ENCODE data around the gene SRI. TPM values are rescaled to one million over a fixed set of nuclear protein-coding genes. Genes with fewer than 3 reads are reported as not detected.
"Not testable (repeated sequence)": the region's sequence is repeated elsewhere in the genome, so short reads cannot be mapped to it uniquely, and the experiment has no call there.

Gene SRI, protein sequence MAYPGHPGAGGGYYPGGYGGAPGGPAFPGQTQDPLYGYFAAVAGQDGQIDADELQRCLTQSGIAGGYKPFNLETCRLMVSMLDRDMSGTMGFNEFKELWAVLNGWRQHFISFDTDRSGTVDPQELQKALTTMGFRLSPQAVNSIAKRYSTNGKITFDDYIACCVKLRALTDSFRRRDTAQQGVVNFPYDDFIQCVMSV
- 84.4 and 102 TPM in 2 replicates for total RNA-seq (2014; rRNA removed; shearing (Covaris generic); ENCODE audit: low replicate concordance)

DNA sequence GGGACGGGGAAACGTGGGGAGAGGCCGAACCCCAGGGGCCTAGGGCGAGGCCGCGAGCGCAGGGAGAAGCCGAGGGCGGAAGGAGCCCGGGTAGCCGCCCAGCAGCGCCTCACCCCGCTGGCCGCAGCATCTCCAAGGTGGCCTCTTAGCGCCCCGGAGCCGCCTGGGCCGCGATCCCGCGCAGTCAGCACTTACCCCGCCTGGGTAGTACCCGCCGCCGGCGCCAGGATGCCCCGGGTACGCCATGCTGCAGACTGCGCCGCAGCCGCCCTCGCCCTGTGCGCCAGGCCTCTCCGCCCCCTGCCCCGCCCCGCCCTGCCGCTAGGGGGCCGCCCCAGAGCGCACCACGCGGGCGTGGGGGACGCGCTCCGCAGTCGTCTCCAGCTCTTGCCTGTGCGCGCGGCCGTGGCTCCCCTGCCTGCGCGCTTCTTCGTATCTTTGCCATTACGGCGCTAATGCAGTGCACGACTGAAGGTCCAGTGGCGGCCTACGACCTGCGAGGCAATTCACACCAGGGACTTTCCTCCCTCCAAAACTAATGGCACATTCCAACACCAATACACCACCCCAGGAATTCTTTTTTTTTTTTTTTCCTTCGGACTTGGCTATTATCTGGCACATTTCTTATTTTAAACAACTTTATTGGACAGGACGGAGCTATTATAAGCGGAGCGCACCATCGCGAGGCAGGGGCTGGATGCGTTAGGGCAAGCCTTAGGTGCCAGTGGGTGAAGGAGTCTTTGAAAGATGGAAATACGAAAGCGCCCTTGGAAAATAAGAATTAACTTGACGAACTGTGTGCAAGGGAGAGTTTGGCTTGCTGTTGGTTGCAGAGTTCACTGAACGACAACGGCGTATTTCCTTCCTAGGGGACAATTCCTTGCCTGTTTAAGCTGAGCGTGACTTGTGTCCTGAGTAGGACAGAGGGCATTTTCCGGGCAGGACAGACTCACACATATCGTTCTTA lies at the start of gene SRI:
Gene SRI (minus strand): TSS at position 258 of the 967 bp plus-strand sequence. CDS start 12 bp downstream, at position 246.
- Histone ChIP-seq H3K4me3 (peak within 1 kb of the TSS; percentile 79), H3K27me3 (no peaks in the 10 kb centered on the region), H3K9me3 (no peaks in the 10 kb centered on the region), H3K36me3 (peaks cover 22% of the 10 kb centered on the region)
- DNase-seq: peak; percentile 84

DNA sequence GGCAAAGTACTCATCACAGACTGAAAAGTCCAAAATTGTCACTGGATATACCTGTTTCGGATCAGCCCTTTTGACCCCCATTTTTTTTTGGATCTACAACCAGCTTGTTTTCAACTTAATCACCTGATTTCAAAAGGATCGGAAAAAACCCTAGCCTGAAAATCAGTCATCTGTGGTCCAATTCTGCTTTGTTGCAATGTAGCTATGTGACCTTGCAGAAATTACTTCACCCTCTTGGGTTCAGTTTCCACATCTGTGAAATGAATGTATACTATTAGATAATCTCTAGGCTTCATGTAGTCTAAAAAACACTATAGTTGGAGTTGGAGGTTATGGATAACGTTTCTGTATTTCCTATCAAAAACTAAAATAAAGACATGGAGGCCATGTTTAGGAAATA lies 49.7 kb upstream of the SRI start:
- no peak for DNase-seq
- H3K36me3 ChIP-seq: no peaks in the 10 kb centered on the region
- H3K27me3 ChIP-seq: no peaks in the 10 kb centered on the region
- H3K9me3 ChIP-seq: no peaks in the 10 kb centered on the region
- H3K4me3 ChIP-seq: no peak overlapping the region

DNA sequence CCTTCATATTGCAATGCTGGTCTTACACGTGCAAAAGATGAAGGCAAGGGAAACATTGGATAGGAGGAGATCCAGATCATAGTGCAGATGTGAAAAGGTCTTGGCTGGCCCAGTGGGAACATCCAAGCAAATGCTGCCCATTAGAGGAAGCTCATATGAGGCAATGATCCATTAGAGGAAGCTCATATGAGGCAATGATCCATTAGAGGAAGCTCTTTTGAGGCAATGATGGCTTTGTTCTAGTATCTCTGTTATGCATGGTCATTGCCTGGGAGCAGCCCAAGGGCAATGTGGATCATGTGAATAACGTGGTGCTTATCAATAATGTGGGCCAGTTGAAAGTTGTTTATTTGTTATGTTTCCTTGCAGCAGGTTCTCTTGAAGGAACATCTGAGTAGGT lies 49.0 kb upstream of the SRI start:
- H3K36me3 ChIP-seq: no peaks in the 10 kb centered on the region
- no peak for DNase-seq
- H3K4me3 ChIP-seq: no peak overlapping the region
- no peaks in the 10 kb centered on the region for H3K27me3 ChIP-seq
- H3K9me3 ChIP-seq: no peaks in the 10 kb centered on the region

DNA sequence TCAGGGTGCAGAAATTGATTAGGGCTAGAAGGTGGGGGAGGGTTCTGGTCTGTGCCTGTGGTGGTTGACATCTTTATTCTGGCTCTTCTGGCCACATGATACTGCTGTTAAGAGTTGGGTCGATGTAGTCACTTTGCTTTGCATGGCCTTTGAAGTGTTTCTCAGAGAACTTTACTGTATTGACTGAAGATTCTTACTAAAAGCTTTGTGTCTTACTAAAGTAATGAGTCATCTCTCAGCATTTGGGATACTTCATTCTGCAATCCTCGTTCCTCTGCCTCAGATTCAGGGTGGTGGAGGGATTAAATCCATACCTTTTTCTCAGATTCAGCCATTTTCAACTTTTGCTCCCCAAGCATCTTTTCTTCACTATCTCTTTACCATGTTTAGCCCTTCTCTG lies 48.2 kb upstream of the SRI start:
- no peak for DNase-seq
- H3K9me3 ChIP-seq: no peaks in the 10 kb centered on the region
- H3K4me3 ChIP-seq: no peak overlapping the region
- H3K36me3 ChIP-seq: no peaks in the 10 kb centered on the region
- H3K27me3 ChIP-seq: no peaks in the 10 kb centered on the region

DNA sequence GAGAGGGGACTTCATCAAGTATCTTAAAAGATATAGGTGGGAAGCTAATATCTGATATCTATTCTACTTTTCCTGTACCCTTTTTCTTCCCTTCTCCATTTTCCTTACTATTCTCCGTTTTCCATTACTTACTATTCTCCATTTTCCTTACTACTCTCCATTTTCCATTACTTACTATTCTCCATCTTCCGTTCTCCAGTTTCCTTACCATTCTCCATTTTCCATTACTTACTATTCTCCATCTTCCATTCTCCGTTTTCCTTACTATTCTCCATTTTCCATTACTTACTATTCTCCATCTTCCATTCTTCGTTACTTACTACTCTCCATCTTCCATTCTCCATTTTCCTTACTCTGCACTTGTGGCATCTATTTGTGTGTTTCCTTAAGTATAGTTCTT lies 47.6 kb upstream of the SRI start:
- Histone ChIP-seq H3K36me3 (no peaks in the 10 kb centered on the region), H3K4me3 (no peak overlapping the region), H3K9me3 (no peaks in the 10 kb centered on the region), H3K27me3 (no peaks in the 10 kb centered on the region)
- no peak for DNase-seq

DNA sequence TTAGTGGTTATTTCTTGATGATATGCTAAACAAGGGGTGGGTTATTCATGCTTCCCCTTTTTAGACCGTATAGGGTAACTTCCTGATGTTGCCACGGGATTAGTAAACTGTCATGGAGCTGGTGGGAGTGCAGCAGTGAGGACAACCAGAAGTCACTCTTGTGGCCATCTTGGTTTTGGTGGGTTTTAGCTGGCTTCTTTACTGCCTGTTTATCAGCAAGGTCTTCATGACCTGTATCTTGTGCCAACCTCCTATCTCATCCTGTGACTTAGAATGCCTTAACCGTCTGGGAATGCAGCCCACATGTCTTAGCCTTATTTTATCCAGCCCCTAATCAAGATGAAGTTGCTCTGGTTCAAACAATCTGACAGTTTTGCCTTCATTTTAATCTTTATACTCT lies 45.1 kb upstream of the SRI start:
- not testable (repeated sequence) for H3K27me3 ChIP-seq, DNase-seq, H3K36me3 ChIP-seq, H3K4me3 ChIP-seq, H3K9me3 ChIP-seq

DNA sequence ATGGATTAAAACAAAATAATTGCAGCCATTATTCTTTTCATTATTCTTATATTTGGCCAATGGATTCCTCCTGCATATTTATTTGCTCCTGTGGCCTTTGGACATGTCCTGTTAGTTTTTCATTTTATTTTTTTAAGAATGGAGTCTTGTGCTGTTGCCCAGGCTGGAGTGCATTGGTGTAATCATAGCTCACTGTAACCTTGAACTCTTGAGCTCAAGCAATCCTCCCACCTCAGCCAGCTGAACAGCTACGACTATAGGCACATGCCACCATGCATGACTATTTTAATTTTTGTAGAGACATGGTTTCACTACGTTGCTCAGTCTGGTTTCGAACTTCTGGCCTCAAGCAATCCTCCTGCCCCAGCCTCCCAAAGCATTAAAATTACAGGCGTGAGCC lies 42.7 kb upstream of the SRI start:
- DNase-seq: no peak
- Histone ChIP-seq H3K36me3 (no peaks in the 10 kb centered on the region), H3K27me3 (no peaks in the 10 kb centered on the region), H3K4me3 (no peak overlapping the region), H3K9me3 (no peaks in the 10 kb centered on the region)

DNA sequence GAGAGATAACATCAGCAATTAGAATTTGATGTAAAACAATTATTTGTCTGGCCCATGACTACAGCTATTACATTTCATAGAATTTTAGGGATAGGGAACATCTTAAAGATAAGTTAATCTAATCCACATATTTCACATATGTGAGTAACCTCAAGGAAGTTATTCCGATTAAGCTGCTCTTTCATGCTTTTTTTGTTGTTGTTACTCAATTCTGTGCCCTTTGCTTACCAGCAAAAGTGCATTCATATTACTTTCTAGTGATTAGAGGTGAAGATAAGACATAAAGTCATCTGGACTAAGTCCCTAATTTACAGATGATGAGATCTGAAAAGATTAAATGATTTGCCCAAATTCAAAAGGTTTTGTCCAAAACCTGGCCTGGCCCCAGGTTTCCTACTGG lies 40.9 kb upstream of the SRI start:
- DNase-seq: no peak
- no peaks in the 10 kb centered on the region for H3K36me3 ChIP-seq
- no peaks in the 10 kb centered on the region for H3K27me3 ChIP-seq
- H3K4me3 ChIP-seq: no peak overlapping the region
- H3K9me3 ChIP-seq: no peaks in the 10 kb centered on the region

DNA sequence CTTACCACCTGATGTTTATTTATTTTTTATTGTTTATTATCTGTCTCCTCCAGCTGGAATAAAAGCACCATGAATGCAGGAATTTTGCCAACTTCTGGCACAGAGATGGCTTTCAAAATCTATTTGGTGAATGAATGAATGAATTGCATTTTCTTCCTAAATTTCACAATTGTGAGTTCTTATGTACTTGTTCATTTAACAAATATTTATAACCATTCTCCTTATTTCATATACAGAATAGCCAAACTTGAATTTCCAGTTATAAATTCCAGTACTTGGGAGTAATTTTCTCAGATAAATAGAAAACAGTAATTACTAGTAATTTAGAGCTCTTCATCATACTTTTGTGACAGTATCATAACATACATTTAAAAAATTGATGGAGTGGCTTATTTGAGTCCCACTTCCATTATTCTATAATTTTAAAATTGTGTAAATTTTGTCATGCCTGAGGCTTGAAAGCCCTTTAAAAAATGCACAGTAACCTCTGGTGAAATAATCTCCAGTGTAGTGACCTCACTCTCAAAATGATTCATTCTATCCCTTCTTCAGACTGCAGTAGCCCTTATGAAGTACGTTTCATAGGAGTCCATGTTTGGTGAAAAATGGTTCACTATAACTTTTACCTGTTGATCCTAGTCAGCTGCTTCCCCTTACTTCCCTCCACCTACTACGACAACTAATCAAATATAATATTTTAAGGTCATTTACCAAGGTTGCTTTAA lies 40.0 kb upstream of the SRI start:
- no peaks in the 10 kb centered on the region for H3K9me3 ChIP-seq
- no peaks in the 10 kb centered on the region for H3K27me3 ChIP-seq
- DNase-seq: no peak
- H3K36me3 ChIP-seq: no peaks in the 10 kb centered on the region
- H3K4me3 ChIP-seq: no peak overlapping the region

DNA sequence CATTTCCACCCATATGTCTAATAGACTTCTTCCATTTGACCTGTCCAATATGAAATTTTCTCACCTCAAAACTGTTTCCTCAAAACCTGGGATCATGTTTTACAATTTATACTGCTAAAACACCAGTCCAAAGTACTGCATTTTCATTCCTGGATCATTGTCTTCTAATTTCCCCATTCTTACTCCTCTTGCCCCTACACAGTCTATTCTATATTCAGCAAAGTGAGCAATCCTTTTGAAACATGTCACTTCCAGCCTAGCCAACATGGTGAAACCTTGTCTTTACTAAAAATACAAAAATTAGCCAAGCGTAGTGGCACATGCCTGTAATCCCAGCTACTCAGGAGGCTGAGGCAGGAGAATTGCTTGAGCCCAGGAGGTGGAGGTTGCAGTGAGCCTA lies 38.5 kb upstream of the SRI start:
- H3K4me3 ChIP-seq, DNase-seq, H3K36me3 ChIP-seq, H3K9me3 ChIP-seq, H3K27me3 ChIP-seq: not testable (repeated sequence)

DNA sequence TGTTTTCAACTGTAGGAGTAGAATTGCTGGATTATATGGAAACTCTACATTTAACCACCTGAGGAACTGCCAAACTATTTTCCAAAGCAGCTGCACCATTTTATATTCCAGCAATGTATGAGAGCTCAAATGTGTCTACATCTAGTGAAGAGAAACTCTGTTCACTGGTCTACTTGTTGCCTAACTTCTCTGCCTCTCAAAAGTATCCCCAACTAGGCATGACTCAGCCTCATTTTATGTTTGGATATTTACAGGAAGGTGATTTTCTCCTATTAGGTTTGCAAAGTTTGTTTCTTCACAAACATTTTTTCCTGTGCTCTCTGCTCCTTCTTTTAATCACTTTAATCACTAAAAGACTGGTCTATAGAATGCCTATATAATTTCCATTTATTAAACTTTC lies 37.1 kb upstream of the SRI start:
- no peaks in the 10 kb centered on the region for H3K36me3 ChIP-seq
- 0 out of 2 replicates have a peak, but pooled peaks cover 2% of the 10 kb centered on the region for H3K9me3 ChIP-seq
- H3K4me3 ChIP-seq: no peak overlapping the region
- DNase-seq: no peak
- H3K27me3 ChIP-seq: no peaks in the 10 kb centered on the region

DNA sequence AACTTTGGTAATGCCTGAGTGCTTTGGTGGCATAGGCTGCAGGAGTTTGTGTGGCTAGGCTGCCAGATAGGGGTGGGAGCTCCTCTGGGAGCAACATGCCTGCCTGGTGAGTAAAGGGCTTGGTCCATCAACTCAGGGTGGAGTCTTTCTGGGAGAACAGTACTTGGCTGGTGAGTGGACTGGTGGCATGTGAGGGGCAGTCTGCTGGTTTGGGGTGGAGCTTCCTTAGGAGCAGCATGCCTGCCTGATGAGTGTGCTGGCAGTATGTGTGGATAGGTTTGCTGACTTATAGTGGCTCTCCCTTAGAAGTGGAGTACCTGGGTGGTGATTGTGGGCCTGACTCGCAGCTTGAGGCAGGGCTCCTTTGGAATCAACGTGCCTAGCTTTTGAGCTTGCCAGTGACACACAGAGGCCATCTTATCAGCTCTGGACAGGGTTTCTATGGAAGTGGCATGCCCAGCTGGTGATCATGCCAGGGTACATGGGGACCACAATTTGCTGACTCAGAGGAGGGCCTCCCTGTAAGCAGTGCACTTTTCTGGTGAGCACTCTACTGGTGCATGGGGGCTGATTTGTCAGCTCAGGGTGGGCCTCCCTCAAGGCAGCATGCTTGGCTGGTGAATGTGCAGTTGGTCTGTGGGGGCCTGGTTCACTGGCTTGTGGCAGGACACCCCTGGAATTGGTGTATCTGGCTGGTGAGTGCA lies 35.0 kb upstream of the SRI start:
- no peaks in the 10 kb centered on the region for H3K36me3 ChIP-seq
- H3K27me3 ChIP-seq: no peaks in the 10 kb centered on the region
- H3K9me3 ChIP-seq: 0 out of 2 replicates have a peak, but pooled peaks cover 2% of the 10 kb centered on the region
- H3K4me3 ChIP-seq: no peak overlapping the region
- DNase-seq: peak; percentile 75

DNA sequence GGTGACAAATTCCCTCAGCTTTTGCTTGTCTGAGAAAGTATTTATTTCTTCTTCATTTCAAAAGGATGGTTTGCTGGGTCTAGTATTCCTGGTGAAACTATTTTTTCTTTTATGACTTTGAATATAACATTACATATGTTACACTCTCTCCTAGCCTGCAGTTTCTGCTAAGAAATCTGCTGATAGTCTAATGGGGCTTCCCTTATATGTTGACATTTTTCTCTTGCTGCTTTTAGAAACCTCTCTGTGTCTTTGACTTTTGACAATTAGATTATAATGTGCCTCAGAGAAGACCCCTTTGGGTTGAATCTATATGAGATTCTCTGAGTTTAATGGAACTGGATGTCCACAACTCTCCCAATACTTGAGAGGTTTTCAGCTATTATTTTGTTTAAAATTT lies 33.8 kb upstream of the SRI start:
- DNase-seq: no peak
- 0 out of 2 replicates have a peak, but pooled peaks cover 2% of the 10 kb centered on the region for H3K9me3 ChIP-seq
- H3K36me3 ChIP-seq: no peaks in the 10 kb centered on the region
- H3K27me3 ChIP-seq: no peaks in the 10 kb centered on the region
- no peak overlapping the region for H3K4me3 ChIP-seq

DNA sequence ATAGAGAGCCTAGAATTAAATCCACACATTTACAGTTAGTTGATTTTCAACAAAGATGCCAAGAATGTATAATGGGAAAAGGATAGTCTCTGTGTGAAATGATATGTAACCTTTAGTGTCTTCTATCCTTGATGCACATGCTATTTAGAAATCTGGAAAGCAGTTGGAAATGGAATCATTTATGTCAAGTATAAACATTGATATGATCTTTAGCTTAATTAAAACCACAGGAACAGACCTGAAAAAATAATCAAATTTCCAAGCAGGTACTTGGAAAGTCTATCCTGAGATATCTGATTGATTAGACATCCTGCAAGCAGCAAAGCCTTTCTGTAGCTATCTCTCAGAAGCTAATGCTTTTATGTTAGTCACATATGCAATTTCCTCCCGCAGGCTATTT lies 24.4 kb upstream of the SRI start:
- no peaks in the 10 kb centered on the region for H3K27me3 ChIP-seq
- no peak overlapping the region for H3K4me3 ChIP-seq
- DNase-seq: no peak
- no peaks in the 10 kb centered on the region for H3K36me3 ChIP-seq
- H3K9me3 ChIP-seq: no peaks in the 10 kb centered on the region

DNA sequence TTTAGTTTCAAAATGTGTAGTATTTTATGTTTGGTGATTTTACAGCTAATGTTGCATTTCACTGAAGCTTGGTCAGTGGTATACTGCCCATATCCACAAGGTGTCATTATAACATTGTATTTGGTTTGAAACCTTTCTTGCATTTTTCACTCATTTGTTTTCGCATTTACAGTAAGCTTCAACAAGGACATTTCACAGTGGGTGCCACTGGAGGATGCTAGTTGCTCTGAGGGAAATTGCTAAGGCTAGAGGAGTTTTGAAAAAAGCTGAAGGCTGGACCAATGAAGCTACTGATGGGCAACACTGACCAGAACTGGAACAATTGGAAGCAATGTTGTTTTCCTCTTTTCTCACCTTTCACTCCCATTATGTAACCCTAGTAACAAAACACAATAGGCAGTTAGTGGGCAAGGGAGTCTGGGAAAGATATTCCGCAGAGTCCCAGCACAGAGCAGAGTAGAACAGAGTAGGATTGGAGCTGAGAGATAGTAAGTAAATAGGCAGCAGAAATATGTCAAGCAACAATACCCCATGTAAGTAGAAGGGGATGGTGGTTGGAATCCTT lies 23.6 kb upstream of the SRI start:
- H3K9me3 ChIP-seq: no peaks in the 10 kb centered on the region
- no peak for DNase-seq
- no peaks in the 10 kb centered on the region for H3K27me3 ChIP-seq
- no peak overlapping the region for H3K4me3 ChIP-seq
- no peaks in the 10 kb centered on the region for H3K36me3 ChIP-seq

DNA sequence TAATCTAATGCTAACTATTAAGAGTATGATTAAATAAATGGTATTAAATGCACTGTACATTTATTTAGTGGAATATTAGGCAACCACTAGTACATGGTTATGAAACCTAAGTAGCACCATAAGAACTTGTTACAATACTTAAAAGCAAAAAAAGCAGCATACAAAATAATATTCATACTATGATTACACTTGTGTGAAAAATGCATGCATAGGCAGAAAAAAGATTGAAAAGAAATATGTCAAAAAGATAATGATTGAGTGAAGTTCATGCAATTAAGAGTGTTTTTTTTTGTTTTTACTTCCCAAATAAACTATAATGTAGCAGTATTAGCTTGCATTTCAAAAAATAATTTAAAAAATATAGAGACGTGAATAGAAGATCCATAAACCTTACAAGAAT lies 20.0 kb upstream of the SRI start:
- Histone ChIP-seq H3K4me3 (no peak overlapping the region), H3K27me3 (no peaks in the 10 kb centered on the region), H3K9me3 (no peaks in the 10 kb centered on the region), H3K36me3 (no peaks in the 10 kb centered on the region)
- no peak for DNase-seq
